GM19193 (cell line): ENCODE measurements around the gene ETNK2.

Source experiments
- POLR2A ChIP-seq: IDR thresholded peaks from 4 replicates; pipeline ENCODE4 v1.6.1; 2011; ENCODE audit not compliant: insufficient read depth, insufficient read length; ENCODE audit errors: extremely low read depth

ETNK2 gene, protein sequence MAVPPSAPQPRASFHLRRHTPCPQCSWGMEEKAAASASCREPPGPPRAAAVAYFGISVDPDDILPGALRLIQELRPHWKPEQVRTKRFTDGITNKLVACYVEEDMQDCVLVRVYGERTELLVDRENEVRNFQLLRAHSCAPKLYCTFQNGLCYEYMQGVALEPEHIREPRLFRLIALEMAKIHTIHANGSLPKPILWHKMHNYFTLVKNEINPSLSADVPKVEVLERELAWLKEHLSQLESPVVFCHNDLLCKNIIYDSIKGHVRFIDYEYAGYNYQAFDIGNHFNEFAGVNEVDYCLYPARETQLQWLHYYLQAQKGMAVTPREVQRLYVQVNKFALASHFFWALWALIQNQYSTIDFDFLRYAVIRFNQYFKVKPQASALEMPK

GRCh38 chr1:204151552-204152309 lies at the start of gene ETNK2:
TSS of gene ETNK2 (minus strand) at chr1:204152044. CDS start at chr1:204151852, 192 bp downstream.
- TF ChIP-seq POLR2A: no peak

DNA sequence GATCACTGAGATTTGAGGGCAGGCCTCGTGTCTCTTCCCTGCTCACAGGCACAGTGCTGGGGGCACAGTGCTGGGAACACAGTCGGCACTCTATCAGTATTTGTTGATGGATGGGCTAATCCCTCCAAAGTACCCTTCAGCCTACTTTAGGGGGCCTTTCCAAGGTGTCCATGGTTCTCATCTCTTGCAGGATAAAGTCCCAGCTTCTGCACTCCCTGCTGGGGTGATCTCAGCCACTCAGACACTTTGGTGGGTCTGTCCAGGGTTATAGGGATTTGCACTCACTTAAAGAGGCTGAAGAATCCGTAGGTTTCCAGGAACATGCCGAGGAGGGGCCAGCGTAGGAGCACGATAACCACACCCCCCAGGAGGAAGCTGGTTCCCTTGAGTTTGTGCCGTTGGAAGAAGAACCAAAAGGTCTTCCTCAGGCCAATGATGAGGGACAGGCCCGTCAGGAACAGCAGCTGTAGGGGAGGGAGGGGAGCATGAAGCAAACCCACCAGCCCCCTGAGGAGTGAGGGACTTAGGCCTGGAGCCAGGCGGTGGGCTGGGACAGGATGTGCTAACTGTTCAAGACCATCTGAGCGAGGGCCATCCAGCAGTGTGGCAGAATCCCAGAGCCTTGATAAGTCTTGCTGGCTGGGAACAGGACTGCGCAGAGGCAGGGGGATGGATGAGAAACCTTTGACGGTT lies 49.6 kb upstream of the ETNK2 start:
- TF ChIP-seq POLR2A: no peak

GRCh38 chr1:204199579-204199978 lies 47.7 kb upstream of the ETNK2 start:
- TF ChIP-seq POLR2A: no peak

DNA sequence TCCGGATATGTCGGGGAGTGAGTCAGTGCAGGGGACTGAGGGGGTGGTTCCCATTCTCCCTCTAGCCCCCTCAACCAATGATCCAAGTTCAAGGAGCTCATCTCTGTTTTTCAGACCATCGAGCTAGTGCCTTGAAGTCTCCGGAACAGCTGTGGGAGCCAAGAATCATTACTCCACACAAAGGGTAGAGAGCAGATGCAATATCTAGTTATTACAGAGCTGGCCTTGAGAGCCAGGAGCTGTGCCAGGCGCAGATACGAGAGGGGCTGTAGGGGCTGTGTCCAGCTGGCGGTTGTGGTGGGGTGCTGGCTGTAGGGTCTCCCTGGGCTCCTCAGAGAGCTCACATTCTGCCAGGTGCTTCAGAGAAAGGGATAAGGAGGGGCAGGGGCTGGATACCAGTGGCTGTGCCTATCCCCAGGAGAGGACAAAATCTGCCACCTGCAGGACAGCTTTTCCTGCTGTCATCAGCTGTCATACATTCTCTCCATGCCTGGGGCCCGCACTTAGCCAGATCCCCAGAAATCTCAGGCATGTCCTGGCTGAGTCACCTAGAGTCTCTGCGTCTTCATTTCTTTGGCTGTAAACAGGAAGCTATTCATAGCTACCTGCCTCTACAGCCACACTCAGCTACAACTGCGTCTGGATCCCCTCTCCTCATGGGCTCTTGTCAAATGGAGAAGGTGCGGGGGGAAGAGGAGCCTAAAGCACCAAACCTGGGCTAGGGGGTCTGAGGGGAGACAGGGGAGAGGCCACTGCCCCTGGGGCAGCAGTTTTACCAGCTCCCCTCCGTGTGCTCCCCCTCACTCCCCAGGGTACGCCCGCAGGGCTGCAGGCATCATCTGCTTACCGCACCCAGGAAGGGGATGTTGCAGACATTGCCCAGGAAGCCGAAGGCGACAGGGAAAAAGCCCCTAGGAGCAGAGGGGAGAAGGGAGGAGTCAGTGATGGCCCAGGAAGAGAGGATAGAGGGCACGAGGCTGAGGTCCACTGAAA lies 46.8 kb upstream of the ETNK2 start:
- no peak for TF ChIP-seq POLR2A

DNA sequence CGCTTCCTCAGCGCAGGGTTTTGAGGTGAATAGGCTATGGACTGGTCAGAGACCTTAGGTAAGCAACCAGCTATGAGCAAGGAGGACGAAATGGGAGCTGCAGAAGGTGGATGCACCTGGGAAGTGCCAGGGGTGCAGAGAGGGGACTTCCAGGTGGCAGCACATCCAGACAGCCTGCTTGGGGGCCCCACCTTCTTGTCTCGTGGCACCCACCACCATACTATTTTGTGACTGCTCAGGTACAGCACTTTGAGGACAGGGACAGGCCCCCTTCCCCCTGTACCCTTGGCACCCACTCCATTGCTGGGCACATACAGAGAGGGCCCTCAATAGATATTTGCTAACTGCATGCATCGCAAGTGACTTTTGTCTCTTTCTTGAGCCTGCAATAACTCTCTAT lies 45.2 kb upstream of the ETNK2 start:
- no peak for TF ChIP-seq POLR2A

- no peak for TF ChIP-seq POLR2A
Measured at GRCh38 chr1:204196068-204196795, 44.4 kb upstream of the ETNK2 start, which contains the start of gene KISS1. TSS of gene KISS1 (minus strand) at chr1:204196491. CDS start at chr1:204192876, 3,615 bp downstream.

DNA sequence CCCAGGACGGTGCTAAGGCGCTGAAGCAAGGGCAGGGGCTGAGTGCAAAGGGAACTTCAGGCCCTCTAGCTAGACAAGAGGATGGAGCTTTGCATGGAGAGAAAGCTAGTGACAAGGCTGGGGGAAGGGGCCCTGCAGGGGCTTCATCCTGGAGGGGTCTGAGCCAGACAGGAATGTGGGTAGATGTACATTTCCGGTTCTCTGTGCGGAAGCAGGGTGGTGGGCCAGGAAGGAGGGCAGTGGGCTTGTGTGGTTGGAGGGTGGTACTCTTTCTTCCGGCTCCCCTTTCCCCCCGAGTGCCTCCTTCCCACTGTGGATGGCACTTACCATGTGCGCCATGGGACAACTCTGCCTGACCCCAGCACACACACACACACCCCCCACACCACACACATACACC lies 42.9 kb upstream of the ETNK2 start:
- TF ChIP-seq POLR2A: no peak

- no peak for TF ChIP-seq POLR2A
Measured at GRCh38 chr1:204194080-204194479, 42.2 kb upstream of the ETNK2 start.

DNA sequence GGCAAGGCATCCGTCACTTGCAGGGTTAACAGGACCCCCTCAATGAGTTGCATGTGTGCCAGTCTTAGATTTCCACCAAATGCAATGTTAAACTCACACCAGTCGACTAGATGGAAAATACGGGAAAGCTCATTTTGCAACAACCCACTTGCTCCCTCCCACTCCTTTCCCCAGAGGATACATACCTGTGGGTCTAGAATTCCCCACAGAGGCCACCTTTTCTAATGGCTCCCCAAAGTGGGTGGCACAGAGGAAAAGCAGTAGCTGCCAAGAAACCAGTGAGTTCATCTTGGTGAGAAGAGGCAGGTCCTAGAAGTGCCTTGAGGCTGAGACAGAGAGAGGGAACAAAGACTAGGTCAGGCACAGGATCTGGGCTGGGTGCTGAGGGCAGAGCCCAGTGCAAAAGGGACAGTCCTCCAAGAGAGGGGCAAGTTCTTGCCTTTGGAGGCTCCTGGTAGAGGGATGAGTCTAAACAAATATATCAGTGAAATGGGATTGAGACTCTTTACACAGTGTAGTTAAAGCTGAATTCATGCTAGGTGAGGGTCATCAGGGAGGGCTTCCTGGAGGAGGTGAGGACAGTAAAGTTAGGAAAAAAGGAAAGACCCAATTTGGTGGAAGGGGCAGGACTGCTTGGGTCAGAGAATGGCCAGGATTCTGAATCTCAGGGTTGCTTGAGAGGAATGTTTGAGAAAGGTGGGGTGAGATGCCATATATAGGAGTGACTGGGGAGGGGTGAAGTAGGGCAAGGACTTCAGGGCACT lies 40.9 kb upstream of the ETNK2 start:
- no peak for TF ChIP-seq POLR2A

DNA sequence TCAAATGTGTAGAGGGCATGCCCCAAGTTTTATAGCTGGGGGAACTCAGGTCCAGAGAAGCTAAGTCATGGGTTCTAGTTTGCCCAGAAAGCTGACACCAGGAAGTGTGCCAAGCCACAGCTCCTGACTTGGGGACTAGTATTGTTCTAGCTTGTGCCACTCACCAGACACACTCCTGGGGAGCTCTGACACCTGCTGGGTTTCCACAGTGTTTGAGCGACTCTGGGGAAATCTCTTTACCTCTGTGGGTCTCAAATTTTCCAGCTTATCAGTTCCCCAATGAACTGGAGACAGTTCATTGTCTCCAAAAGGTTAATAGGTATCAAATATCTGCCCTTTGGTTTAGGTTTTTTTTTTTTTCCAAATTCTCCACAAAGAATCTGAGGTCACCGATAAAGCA lies 40.2 kb upstream of the ETNK2 start:
- TF ChIP-seq POLR2A: no peak

DNA sequence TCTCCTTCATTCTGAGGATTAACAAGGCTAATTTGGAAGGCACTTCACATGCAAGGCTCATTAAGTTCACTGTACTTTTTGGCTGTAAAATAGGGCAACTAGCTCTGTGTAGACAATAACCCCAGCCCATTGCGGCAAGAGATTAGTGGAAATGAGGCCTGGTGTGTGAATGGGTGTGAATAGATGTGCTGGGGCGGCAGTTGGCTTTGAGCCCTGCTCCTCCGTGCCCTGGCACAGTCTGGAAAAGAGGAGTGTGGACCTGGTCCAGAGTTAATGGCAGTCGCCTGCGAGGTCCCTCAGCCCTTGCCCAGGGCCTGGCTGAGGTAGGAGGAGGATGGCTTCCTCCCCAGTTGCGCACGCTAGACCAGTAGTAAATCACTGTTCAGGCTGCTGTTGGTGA lies 39.6 kb upstream of the ETNK2 start:
- no peak for TF ChIP-seq POLR2A

- no peak for TF ChIP-seq POLR2A
Measured at GRCh38 chr1:204190212-204191211, 38.7 kb upstream of the ETNK2 start.
